ENCODE results near the gene PIP4K2A.

DNA sequence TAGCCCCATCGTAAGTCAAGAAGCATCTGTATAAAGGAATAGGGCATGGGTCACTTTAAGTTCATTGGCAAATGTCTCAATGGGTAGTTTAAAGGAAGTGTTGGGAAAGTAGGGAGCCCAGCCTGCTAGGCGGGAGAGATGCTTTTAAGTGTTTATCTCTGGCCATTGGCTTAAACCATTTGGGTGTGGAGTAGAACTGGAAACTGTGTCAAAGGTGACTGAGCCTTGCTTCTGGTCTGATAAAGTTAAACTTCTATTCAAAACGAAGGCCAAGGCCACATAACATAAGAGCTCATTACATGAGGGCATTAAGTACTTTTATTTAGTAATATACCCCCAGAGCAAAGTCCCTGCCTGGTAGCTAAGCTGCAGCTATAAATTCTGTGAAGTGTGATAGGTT is 220.4 kb downstream of the PIP4K2A start:
- TF ChIP-seq, protein P1, sequence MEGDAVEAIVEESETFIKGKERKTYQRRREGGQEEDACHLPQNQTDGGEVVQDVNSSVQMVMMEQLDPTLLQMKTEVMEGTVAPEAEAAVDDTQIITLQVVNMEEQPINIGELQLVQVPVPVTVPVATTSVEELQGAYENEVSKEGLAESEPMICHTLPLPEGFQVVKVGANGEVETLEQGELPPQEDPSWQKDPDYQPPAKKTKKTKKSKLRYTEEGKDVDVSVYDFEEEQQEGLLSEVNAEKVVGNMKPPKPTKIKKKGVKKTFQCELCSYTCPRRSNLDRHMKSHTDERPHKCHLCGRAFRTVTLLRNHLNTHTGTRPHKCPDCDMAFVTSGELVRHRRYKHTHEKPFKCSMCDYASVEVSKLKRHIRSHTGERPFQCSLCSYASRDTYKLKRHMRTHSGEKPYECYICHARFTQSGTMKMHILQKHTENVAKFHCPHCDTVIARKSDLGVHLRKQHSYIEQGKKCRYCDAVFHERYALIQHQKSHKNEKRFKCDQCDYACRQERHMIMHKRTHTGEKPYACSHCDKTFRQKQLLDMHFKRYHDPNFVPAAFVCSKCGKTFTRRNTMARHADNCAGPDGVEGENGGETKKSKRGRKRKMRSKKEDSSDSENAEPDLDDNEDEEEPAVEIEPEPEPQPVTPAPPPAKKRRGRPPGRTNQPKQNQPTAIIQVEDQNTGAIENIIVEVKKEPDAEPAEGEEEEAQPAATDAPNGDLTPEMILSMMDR (IDR thresholded peaks at IDR 0.05 in 8 of 11, conservative IDR thresholded peaks at IDR 0.05 in 3 of 11): no peak
- TF ChIP-seq POLR2AphosphoS5 (IDR thresholded peaks at IDR 0.05) (no peak), POLR2A (IDR thresholded peaks at IDR 0.05) (no peak)

Data from spleen (tissue), 7 donors.